ENCODE results near the gene OR2M2.

Gene OR2M2, protein sequence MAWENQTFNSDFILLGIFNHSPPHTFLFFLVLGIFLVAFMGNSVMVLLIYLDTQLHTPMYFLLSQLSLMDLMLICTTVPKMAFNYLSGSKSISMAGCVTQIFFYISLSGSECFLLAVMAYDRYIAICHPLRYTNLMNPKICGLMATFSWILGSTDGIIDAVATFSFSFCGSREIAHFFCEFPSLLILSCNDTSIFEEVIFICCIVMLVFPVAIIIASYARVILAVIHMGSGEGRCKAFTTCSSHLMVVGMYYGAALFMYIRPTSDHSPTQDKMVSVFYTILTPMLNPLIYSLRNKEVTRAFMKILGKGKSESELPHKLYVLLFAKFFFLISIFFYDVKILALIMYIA

DNA sequence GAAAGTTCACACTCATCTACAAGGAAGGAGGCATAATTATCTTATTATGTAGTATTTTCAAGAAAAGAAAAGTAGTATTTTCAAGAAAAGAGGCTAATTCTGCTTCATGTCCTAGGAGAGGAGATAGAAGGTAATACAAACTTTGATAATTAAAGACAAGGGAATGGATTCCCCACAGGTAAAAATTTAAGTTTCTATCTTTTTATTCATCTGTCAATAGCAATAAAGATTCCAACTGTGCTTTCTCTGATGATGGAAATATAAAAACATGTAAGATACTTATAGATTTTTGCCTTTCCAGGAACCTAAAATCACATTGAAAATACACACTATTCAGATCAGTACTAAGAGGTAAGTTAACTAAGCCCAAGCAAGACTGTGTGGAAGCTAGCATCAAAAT lies at the start of gene OR2M2:
TSS of gene OR2M2 (plus strand) at position 301 of the 400 bp plus-strand sequence. CDS start 5,165 bp downstream, outside the sequence.
- no peaks in the 10 kb centered on the region for H3K36me3 ChIP-seq (ENCODE audit: control insufficient read depth, insufficient read depth, low read length)
- TF ChIP-seq, protein P1, sequence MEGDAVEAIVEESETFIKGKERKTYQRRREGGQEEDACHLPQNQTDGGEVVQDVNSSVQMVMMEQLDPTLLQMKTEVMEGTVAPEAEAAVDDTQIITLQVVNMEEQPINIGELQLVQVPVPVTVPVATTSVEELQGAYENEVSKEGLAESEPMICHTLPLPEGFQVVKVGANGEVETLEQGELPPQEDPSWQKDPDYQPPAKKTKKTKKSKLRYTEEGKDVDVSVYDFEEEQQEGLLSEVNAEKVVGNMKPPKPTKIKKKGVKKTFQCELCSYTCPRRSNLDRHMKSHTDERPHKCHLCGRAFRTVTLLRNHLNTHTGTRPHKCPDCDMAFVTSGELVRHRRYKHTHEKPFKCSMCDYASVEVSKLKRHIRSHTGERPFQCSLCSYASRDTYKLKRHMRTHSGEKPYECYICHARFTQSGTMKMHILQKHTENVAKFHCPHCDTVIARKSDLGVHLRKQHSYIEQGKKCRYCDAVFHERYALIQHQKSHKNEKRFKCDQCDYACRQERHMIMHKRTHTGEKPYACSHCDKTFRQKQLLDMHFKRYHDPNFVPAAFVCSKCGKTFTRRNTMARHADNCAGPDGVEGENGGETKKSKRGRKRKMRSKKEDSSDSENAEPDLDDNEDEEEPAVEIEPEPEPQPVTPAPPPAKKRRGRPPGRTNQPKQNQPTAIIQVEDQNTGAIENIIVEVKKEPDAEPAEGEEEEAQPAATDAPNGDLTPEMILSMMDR (IDR thresholded peaks at IDR 0.05; ENCODE audit: insufficient read depth, low read length, poor library complexity, severe bottlenecking) = no peak
- H3K27me3 ChIP-seq (replicated peaks; ENCODE audit: control insufficient read depth, insufficient read depth, low read length) = no peaks in the 10 kb centered on the region
- DNase-seq (ENCODE audit: extremely low read depth, insufficient read length) = no peak
- H3K4me3 ChIP-seq (replicated peaks; ENCODE audit: low read depth, low read length) = no peak within 1 kb of the TSS

DNA sequence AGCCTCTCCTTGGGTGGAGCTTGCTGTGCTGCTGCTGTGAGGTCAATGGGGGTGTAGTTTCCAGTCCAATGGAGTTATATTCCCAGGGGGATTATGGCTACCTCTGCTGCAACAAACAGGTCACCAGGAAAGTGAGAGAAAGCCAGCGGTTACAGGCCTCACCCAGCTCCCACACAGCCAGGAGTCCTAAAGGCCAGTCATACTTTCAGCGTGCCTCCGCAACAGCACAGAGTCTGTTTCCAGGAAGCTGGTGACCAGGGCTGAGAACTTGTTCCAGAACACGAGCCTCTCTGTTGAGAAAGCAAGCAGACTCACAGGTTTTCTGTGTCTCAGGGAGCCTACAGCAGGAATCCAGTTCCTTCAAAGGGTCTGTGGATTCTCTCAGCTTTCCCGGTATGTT lies 47.0 kb upstream of the OR2M2 start:
- H3K36me3 ChIP-seq (ENCODE audit: control insufficient read depth, insufficient read depth, low read length) = no peaks in the 10 kb centered on the region
- TF ChIP-seq, protein P1 (IDR thresholded peaks at IDR 0.05; ENCODE audit: insufficient read depth, low read length, poor library complexity, severe bottlenecking) = no peak
- no peak for DNase-seq (ENCODE audit: extremely low read depth, insufficient read length)

DNA sequence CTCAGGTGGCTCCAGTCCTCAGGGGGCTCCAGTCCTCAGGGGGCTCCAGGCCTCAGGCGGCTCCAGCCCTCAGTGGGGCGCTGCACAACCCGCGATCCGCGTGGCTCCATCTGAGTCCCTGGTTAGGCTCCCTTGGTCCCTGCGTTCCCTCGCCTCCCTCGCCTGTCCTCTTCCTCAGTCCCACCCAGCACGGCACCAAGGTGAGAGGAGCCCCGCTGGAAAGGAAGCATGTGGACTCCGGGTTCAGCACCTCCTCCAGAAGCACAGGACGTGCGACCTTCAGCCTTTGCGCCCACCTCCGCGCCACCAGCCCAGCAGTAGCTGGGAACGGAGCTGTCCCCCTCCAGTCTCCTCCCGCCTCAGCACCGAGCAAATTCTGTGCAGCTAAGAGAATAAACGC lies 37.8 kb upstream of the OR2M2 start:
- no peaks in the 10 kb centered on the region for H3K36me3 ChIP-seq (ENCODE audit: control insufficient read depth, insufficient read depth, low read length)
- TF ChIP-seq, protein P1 (IDR thresholded peaks at IDR 0.05; ENCODE audit: insufficient read depth, low read length, poor library complexity, severe bottlenecking) = no peak
- no peak overlapping the region for H3K4me3 ChIP-seq (replicated peaks; ENCODE audit: low read depth, low read length)
- H3K27me3 ChIP-seq (replicated peaks; ENCODE audit: control insufficient read depth, insufficient read depth, low read length) = no peaks in the 10 kb centered on the region
- DNase-seq (ENCODE audit: extremely low read depth, insufficient read length) = no peak

More for the DNA sequence above, 47.0 kb upstream of the OR2M2 start:
- no peaks in the 10 kb centered on the region for H3K27me3 ChIP-seq (replicated peaks; ENCODE audit: control insufficient read depth, insufficient read depth, low read length)
- no peak overlapping the region for H3K4me3 ChIP-seq (replicated peaks; ENCODE audit: low read depth, low read length)

DNA sequence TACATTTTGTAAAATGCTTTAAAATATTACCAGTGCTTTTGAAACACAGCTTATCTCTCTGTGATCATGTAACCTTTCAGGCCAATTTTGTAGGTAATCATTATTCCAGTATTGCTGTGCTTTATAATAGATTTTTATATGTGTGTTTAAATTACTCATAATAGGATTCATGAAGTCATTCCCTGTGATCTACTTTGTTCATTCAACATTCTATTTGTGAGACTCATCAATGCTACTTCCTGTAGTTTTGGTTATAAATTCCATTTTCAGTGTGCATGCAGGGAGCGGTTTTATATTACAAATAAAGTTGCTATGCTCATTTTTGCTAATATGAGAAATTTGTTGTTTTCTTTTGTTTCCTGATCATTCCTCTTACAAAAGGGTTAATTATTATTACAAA lies 33.8 kb upstream of the OR2M2 start:
- no peak for DNase-seq (ENCODE audit: extremely low read depth, insufficient read length)
- no peak overlapping the region for H3K4me3 ChIP-seq (replicated peaks; ENCODE audit: low read depth, low read length)
- TF ChIP-seq, protein P1 (IDR thresholded peaks at IDR 0.05; ENCODE audit: insufficient read depth, low read length, poor library complexity, severe bottlenecking) = no peak
- no peaks in the 10 kb centered on the region for H3K36me3 ChIP-seq (ENCODE audit: control insufficient read depth, insufficient read depth, low read length)
- no peaks in the 10 kb centered on the region for H3K27me3 ChIP-seq (replicated peaks; ENCODE audit: control insufficient read depth, insufficient read depth, low read length)

DNA sequence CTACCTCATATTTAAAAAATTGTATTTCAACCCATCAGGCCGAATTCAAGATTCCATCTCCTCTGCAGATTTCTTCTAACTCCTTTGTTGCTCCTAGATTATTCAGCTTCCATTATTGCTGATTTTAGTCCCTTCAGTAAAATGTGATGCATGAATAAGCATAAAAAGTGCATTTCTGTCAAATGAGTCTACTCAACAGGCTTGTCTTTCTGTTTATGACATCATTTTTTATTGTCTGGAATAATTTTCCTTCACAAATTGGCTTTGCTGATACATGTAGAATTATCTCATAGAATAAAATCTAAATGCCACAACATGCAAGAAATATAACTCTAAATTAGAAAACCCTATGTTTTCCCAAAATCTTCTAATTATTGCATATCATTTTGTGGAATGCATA lies 31.3 kb upstream of the OR2M2 start:
- no peak overlapping the region for H3K4me3 ChIP-seq (replicated peaks; ENCODE audit: low read depth, low read length)
- no peak for DNase-seq (ENCODE audit: extremely low read depth, insufficient read length)
- TF ChIP-seq, protein P1 (IDR thresholded peaks at IDR 0.05; ENCODE audit: insufficient read depth, low read length, poor library complexity, severe bottlenecking) = no peak
- no peaks in the 10 kb centered on the region for H3K36me3 ChIP-seq (ENCODE audit: control insufficient read depth, insufficient read depth, low read length)
- no peaks in the 10 kb centered on the region for H3K27me3 ChIP-seq (replicated peaks; ENCODE audit: control insufficient read depth, insufficient read depth, low read length)

All from GM06990 (cell line).